IMR-90 (cell line): ENCODE results near the gene HUWE1. TPM values are rescaled to one million over a fixed set of nuclear protein-coding genes. Genes with fewer than 3 reads are reported as not detected.

ENCODE experiments used
- ATAC-seq: fragments of 200-7000 bp; cut with Tn5 transposase; 2 replicates; pipeline ENCODE4 v1.9.1; 2020; ENCODE audit warnings: low read depth, mild to moderate bottlenecking, moderate library complexity
- BruUV-seq: library from RNA; stranded (reverse); fragments of 400-500 nt; replicated peaks from 2 replicates; lab custom pipeline; 2021; lab: Mats Ljungman, UMichigan
- CTCF ChIA-PET: fragments of 300-600 bp; formaldehyde crosslinking; extraction: SDS; loops from one replicate; lab custom pipeline; 2021; ENCODE audit warnings: antibody characterized with exemption; lab: Yijun Ruan, JAX
- POLR2A ChIA-PET: fragments of 300-600 bp; sonication (Branson Sonifier 250); formaldehyde crosslinking; loops from one replicate; lab custom pipeline; 2022; ENCODE audit warnings: antibody characterized with exemption; ENCODE audit not compliant: unreplicated experiment; lab: Charles Lee
- DNase-seq: peaks from one replicate; pipeline ENCODE4 v3.0.0; 2013
- H2AFZ ChIP-seq: replicated peaks from 2 replicates; pipeline ENCODE3; 2013; ENCODE audit warnings: low read length, mild to moderate bottlenecking; ENCODE audit not compliant: poor library complexity
- H2AK5ac ChIP-seq: 2 replicates; pipeline ENCODE4 v1.6.1; 2013; ENCODE audit warnings: low read depth, low read length, inconsistent platforms
- H2AK9ac ChIP-seq: replicated peaks from 2 replicates; pipeline ENCODE3; 2013; ENCODE audit warnings: mild to moderate bottlenecking, low read depth, low read length, moderate library complexity; ENCODE audit not compliant: poor library complexity
- H2BK120ac ChIP-seq: 2 replicates; pipeline ENCODE4 v1.6.1; 2013; ENCODE audit warnings: low read depth, low read length, inconsistent platforms
- H2BK15ac ChIP-seq: 3 replicates; pipeline ENCODE4 v1.6.1; 2013; ENCODE audit warnings: low read depth, low read length, inconsistent platforms
- H2BK20ac ChIP-seq: 2 replicates; pipeline ENCODE4 v1.6.1; 2013; ENCODE audit warnings: low read depth, mild to moderate bottlenecking, inconsistent platforms, low read length, moderate library complexity
- H2BK5ac ChIP-seq: 2 replicates; pipeline ENCODE4 v1.6.1; 2013; ENCODE audit warnings: mild to moderate bottlenecking, low read depth, low read length, inconsistent platforms; ENCODE audit not compliant: poor library complexity, severe bottlenecking
- H3K14ac ChIP-seq: replicated peaks from 2 replicates; pipeline ENCODE4 v1.6.1; 2013; ENCODE audit warnings: low read depth, low read length, inconsistent platforms
- H3K18ac ChIP-seq: 2 replicates; pipeline ENCODE4 v1.6.1; 2013; ENCODE audit warnings: low read depth, low read length, control low read depth
- H3K23ac ChIP-seq: 2 replicates; pipeline ENCODE4 v1.6.1; 2013; ENCODE audit warnings: low read depth, low read length, inconsistent platforms
- H3K27ac ChIP-seq: 2 replicates; pipeline ENCODE4 v1.5.1; 2013; ENCODE audit warnings: mild to moderate bottlenecking, control low read depth, low read length; ENCODE audit not compliant: insufficient read depth
- H3K27me3 ChIP-seq: 2 replicates; pipeline ENCODE4 v1.6.1; 2013; ENCODE audit warnings: low read length; ENCODE audit not compliant: control insufficient read depth, insufficient read depth
- H3K36me3 ChIP-seq: 2 replicates; pipeline ENCODE4 v1.6.1; 2013; ENCODE audit warnings: low read length, mixed read lengths; ENCODE audit not compliant: control insufficient read depth, insufficient read depth
- H3K4ac ChIP-seq: 2 replicates; pipeline ENCODE4 v1.6.1; 2013; ENCODE audit warnings: low read depth, low read length, inconsistent platforms
- H3K4me1 ChIP-seq: 2 replicates; pipeline ENCODE4 v1.6.1; 2013; ENCODE audit warnings: low read length, mixed read lengths; ENCODE audit not compliant: control insufficient read depth, insufficient read depth
- H3K4me2 ChIP-seq: 2 replicates; pipeline ENCODE4 v1.6.1; 2013; ENCODE audit warnings: low read depth, mild to moderate bottlenecking, control low read depth, low read length, moderate library complexity
- H3K4me3 ChIP-seq: 2 replicates; pipeline ENCODE4 v1.5.1; 2013; ENCODE audit warnings: low read depth, mild to moderate bottlenecking, control low read depth, low read length, moderate library complexity; ENCODE audit not compliant: insufficient read depth
- H3K56ac ChIP-seq: 2 replicates; pipeline ENCODE4 v1.6.1; 2013; ENCODE audit warnings: low read length, inconsistent platforms; ENCODE audit not compliant: insufficient read depth; ENCODE audit errors: extremely low read depth
- H3K79me1 ChIP-seq, 2 experiments: 2 replicates each; pipeline ENCODE4 v1.6.1; 2013; ENCODE audit warnings: low read length in 2 of 2, inconsistent platforms in 1 of 2, low read depth in 1 of 2
- H3K9ac ChIP-seq: 2 replicates; pipeline ENCODE4 v1.6.1; 2013; ENCODE audit warnings: low read depth, low read length, control low read depth
- H3K9me1 ChIP-seq: 2 replicates; pipeline ENCODE4 v1.6.1; 2013; ENCODE audit warnings: low read length, inconsistent platforms; ENCODE audit not compliant: insufficient read depth
- H3K9me3 ChIP-seq: 2 replicates; pipeline ENCODE4 v1.6.1; 2013; ENCODE audit warnings: low read length; ENCODE audit not compliant: control insufficient read depth, insufficient read depth
- H4K20me1 ChIP-seq: 2 replicates; pipeline ENCODE4 v1.6.1; 2013; ENCODE audit warnings: low read length, inconsistent platforms; ENCODE audit not compliant: insufficient read depth
- H4K5ac ChIP-seq: 2 replicates; pipeline ENCODE4 v1.6.1; 2013; ENCODE audit warnings: mild to moderate bottlenecking, low read depth, low read length, control low read depth
- H4K8ac ChIP-seq, 2 experiments: 2 replicates each; pipeline ENCODE4 v1.6.1; 2013; ENCODE audit warnings: low read depth in 2 of 2, low read length in 2 of 2, control low read depth in 1 of 2, inconsistent platforms in 1 of 2
- H4K91ac ChIP-seq: 2 replicates; pipeline ENCODE4 v1.6.1; 2013; ENCODE audit warnings: low read depth, low read length, inconsistent platforms; ENCODE audit not compliant: insufficient read depth
- CEBPB ChIP-seq: IDR thresholded peaks from 2 replicates; pipeline ENCODE4 v1.6.1; 2012; ENCODE audit warnings: low read depth, low read length, improper control_type of control experiment
- CHD1 ChIP-seq: IDR thresholded peaks from 2 replicates; pipeline ENCODE4 v1.6.1; 2012; ENCODE audit warnings: low read depth, low read length, improper control_type of control experiment
- ELK1 ChIP-seq: fragments of 150-350 bp; IDR thresholded peaks from 2 replicates; pipeline ENCODE4 v1.6.1; 2016; ENCODE audit warnings: low read depth, mild to moderate bottlenecking, low read length, moderate library complexity, borderline replicate concordance
- MAFK ChIP-seq: IDR thresholded peaks from 2 replicates; pipeline ENCODE4 v1.6.1; 2012; ENCODE audit warnings: low read depth, low read length, improper control_type of control experiment
- MAZ ChIP-seq: IDR thresholded peaks from 2 replicates; pipeline ENCODE4 v1.6.1; 2012; ENCODE audit warnings: low read depth, mild to moderate bottlenecking, low read length, improper control_type of control experiment, moderate library complexity, borderline replicate concordance
- NFE2L2 ChIP-seq: fragments of 150-350 bp; IDR thresholded peaks from 2 replicates; pipeline ENCODE4 v1.6.1; 2016; ENCODE audit warnings: low read depth, mild to moderate bottlenecking, low read length
- POLR2A ChIP-seq: IDR thresholded peaks from 2 replicates; pipeline ENCODE4 v1.6.1; 2012; ENCODE audit warnings: mild to moderate bottlenecking, low read depth, low read length
- RCOR1 ChIP-seq: IDR thresholded peaks from 2 replicates; pipeline ENCODE4 v1.6.1; 2012; ENCODE audit warnings: mild to moderate bottlenecking, low read length, improper control_type of control experiment; ENCODE audit not compliant: insufficient replicate concordance
- RFX5 ChIP-seq: IDR thresholded peaks from 2 replicates; pipeline ENCODE4 v1.8.0; 2012; ENCODE audit warnings: low read depth, mild to moderate bottlenecking, low read length, moderate library complexity
- SMC3 ChIP-seq: fragments of 150-350 bp; IDR thresholded peaks from 2 replicates; pipeline ENCODE4 v1.6.1; 2016; ENCODE audit warnings: low read depth, mild to moderate bottlenecking, antibody characterized with exemption, low read length, moderate library complexity
- WGBS, 2 experiments: methylation state at CpG; one replicate each; pipeline versions ENCODE4 v1.1.5 to v1.1.7; 2013; ENCODE audit warnings: missing lambda C conversion rate in 2 of 2; ENCODE audit not compliant: insufficient read length in 1 of 2; ENCODE audit errors: extremely low coverage in 2 of 2; 5-methylcytosine and 5-hydroxymethylcytosine counted together
- dilution Hi-C: fragments of 300-500 bp; cut with HindIII; formaldehyde crosslinking; loops from one replicate; pipeline ENCODE4 v1.14.3; 2018; ENCODE audit warnings: low sequenced_read_pairs; ENCODE audit not compliant: unreplicated experiment
- in situ Hi-C: fragments of 300-500 bp; cut with MboI; formaldehyde crosslinking; loops from 3 replicates; pipeline ENCODE4 v1.14.3; 2019; ENCODE audit warnings: low sequenced_read_pairs, inconsistent platforms, mixed read lengths
- intact Hi-C: fragments of 100-400 bp; cut with micrococcal nuclease; formaldehyde crosslinking; loops from 2 replicates; pipeline ENCODE4 v1.10.0; 2022
- polyA plus RNA-seq, 3 experiments: library from polyadenylated mRNA; depleted of rRNA; stranded (reverse); fragments of >200 nt; gene quantifications; 2 replicates each; pipeline ENCODE4 v1.2.3, GENCODE V29; 2012; ENCODE audit warnings: low replicate concordance in 1 of 3
- total RNA-seq: library from RNA; depleted of rRNA; stranded (reverse); fragments of >200 nt; gene quantifications from 2 replicates; pipeline ENCODE4 v1.2.3, GENCODE V29; 2012
- TF ChIP-seq, protein P1 (sequence below): conservative IDR thresholded peaks from 2 replicates; pipeline ENCODE4 v1.5.1; 2012; ENCODE audit warnings: mild to moderate bottlenecking, low read depth, low read length, improper control_type of control experiment

HUWE1 gene
- total and polyA plus RNA-seq, 2 of the 4 experiments (the other 2 are of a cell fraction) = 47.6 to 57.7 TPM

DNA sequence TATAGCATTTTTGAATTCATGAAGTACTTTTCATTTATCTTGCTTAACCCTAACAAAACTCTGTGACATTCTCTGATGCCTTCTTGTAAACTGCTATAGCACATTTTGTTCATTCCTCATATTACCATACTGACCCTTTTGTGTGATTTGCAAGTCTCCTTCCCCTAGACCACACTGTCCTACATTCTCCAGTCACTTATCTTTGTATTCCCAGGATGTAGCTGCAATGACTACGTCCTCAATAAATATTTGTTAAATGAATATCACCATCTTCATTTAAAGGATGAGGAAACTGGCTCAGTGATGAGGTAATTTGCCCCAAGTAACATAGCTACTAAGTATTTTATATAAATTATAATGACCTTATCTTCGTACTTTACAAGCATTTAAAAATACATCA, 11.9 kb downstream of the HUWE1 start:
- H2BK120ac ChIP-seq = no peak overlapping the region
- H3K9me3 ChIP-seq = no peaks in the 10 kb centered on the region
- no peak for ATAC-seq
- no peak overlapping the region; the same call in 1 of the 2 replicates for H3K56ac ChIP-seq
- H2BK15ac ChIP-seq = no peak overlapping the region
- ChIA-PET CTCF (interaction anchor here (1.5 kb wide), 1 partner anchor 25 kb away, joined by 3 read pairs; no protein-coding TSS in a partner anchor), POLR2A (no interaction called here)
- H3K36me3 ChIP-seq = peaks cover 7% of the 10 kb centered on the region
- H4K5ac ChIP-seq = no peak overlapping the region
- no peak overlapping the region for H2BK20ac ChIP-seq
- no peaks in the 10 kb centered on the region for H3K27me3 ChIP-seq
- H3K79me1 ChIP-seq = peaks cover 2 to 5% of the 10 kb centered on the region in 2 experiments; a peak in 3 of 4 replicates
- H3K4me3 ChIP-seq = no peak overlapping the region
- peak; percentile 29 for DNase-seq
- WGBS, 2 experiments = no CpG with 5 or more reads among the region's 2 CpGs
- H3K9ac ChIP-seq = no peak overlapping the region
- no peak overlapping the region for H3K4me2 ChIP-seq
- H2BK5ac ChIP-seq = no peak overlapping the region
- H3K23ac ChIP-seq = no peak overlapping the region
- H2AK9ac ChIP-seq = no peak overlapping the region
- dilution Hi-C loops = no loop called here
- in situ Hi-C loops = no loop called here
- peaks cover 22% of the 10 kb centered on the region; the same call in 1 of the 2 replicates for H4K20me1 ChIP-seq
- no peak overlapping the region for H4K8ac ChIP-seq
- no peak overlapping the region for H3K4ac ChIP-seq
- no peak overlapping the region for H3K18ac ChIP-seq
- no peak overlapping the region for H3K14ac ChIP-seq
- H2AFZ ChIP-seq = no peak overlapping the region
- H4K91ac ChIP-seq = no peak overlapping the region
- BruUV-seq = no TSS peak
- intact Hi-C loops = no loop called here
- H3K27ac ChIP-seq = no peak overlapping the region
- no peak overlapping the region for H2AK5ac ChIP-seq
- no peaks in the 10 kb centered on the region for H3K4me1 ChIP-seq
- H3K9me1 ChIP-seq = no peaks in the 10 kb centered on the region
- TF ChIP-seq RFX5 (no peak), CHD1 (no peak), CEBPB (no peak), MAZ (no peak), POLR2A (no peak), ELK1 (no peak), SMC3 (no peak), NFE2L2 (no peak), RCOR1 (no peak), MAFK (no peak)
- TF ChIP-seq, protein P1, sequence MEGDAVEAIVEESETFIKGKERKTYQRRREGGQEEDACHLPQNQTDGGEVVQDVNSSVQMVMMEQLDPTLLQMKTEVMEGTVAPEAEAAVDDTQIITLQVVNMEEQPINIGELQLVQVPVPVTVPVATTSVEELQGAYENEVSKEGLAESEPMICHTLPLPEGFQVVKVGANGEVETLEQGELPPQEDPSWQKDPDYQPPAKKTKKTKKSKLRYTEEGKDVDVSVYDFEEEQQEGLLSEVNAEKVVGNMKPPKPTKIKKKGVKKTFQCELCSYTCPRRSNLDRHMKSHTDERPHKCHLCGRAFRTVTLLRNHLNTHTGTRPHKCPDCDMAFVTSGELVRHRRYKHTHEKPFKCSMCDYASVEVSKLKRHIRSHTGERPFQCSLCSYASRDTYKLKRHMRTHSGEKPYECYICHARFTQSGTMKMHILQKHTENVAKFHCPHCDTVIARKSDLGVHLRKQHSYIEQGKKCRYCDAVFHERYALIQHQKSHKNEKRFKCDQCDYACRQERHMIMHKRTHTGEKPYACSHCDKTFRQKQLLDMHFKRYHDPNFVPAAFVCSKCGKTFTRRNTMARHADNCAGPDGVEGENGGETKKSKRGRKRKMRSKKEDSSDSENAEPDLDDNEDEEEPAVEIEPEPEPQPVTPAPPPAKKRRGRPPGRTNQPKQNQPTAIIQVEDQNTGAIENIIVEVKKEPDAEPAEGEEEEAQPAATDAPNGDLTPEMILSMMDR = no peak
